Measurements from ENCODE around the gene TMIGD3.

TMIGD3 gene

GRCh38 chr1:111446546-111446945 lies 56.9 kb downstream of the TMIGD3 start:
- no peak for DNase-seq

DNA sequence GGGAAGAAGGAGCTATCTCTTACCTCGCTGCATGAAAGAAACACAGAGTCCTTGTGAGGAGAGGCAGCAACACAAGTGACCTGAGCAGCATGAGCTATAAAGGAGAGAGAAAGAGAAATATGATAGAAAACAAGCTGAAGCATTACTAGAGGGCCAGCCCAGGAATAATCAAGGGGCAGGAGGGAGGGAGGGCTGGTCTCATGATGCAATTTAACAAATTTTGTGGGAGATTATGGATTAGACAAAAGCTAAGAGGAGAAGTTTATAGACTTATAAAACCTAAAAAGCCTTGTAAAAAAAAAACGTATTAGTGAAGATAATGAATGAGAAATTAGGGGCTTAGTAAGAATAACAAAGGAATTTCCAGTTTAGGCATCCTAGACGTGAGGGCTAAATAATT lies 59.4 kb downstream of the TMIGD3 start:
- no peak for DNase-seq

- DNase-seq = no peak
Observed at GRCh38 chr1:111442457-111442856, 61.0 kb downstream of the TMIGD3 start.

- DNase-seq = no peak
Observed at GRCh38 chr1:111441573-111442192, 61.8 kb downstream of the TMIGD3 start.

- no peak for DNase-seq
Observed at GRCh38 chr1:111439461-111440351, 63.7 kb downstream of the TMIGD3 start.

DNA sequence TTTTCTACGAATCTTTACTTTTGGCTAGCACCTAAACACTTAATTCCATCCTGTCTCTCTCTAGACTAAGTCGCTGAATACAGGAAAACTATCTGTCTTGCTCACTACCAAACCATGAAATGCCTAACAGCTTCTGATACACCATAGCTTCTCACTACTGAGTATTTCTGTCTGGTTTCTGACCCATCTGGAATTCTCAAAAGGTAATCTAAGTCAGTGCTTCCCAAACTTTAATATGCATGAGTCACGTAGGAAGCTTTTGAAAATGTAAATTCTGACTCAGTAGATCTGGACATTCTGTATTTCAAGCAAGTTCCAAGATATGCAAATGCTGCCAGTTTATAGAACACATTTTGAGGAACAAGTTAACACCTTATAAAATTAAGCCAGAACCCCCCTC lies 66.7 kb downstream of the TMIGD3 start:
- DNase-seq = no peak
